AG10803 (cell line): ENCODE data around the gene XBP1.

ENCODE experiments used
- DNase-seq: peaks from one replicate; pipeline ENCODE4 v3.0.0; 2010; ENCODE audit warnings: low read depth
- H3K4me3 ChIP-seq: 2 replicates; pipeline ENCODE4 v1.5.1; 2011; ENCODE audit warnings: mild to moderate bottlenecking, low read length, control low read depth
- TF ChIP-seq, protein P1 (sequence below): conservative IDR thresholded peaks from 2 replicates; pipeline ENCODE4 v1.5.1; 2011; ENCODE audit warnings: mild to moderate bottlenecking, low read length, control low read depth, inconsistent platforms

The XBP1 gene

DNA sequence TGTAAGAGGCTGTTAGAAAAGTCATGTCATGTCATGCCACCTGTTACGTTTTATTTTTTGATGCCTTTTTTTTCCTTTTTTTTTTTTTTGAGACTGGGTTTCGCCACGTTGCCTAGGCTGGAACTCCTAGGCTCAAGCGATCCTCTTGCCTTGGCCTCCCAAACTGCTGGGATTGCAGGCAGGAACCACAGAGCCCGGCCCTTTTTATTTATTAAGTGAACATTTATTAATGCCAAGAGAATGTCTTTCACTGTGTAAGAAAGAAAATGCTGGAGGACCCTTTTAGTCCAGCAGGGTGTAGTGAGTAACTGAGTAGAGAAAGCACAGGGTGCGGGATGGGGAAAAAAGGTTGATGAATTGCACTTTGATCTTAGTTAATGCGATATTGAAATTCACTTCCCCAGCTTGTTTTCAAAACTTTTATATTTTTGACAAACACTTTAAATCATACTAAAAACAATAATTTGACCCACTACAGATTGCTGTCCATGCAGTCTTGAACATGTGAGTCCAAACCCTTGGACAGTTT is 2.3 kb upstream of the XBP1 start:
- DNase-seq, result no peak
- no peak overlapping the region for H3K4me3 ChIP-seq
- TF ChIP-seq, protein P1, sequence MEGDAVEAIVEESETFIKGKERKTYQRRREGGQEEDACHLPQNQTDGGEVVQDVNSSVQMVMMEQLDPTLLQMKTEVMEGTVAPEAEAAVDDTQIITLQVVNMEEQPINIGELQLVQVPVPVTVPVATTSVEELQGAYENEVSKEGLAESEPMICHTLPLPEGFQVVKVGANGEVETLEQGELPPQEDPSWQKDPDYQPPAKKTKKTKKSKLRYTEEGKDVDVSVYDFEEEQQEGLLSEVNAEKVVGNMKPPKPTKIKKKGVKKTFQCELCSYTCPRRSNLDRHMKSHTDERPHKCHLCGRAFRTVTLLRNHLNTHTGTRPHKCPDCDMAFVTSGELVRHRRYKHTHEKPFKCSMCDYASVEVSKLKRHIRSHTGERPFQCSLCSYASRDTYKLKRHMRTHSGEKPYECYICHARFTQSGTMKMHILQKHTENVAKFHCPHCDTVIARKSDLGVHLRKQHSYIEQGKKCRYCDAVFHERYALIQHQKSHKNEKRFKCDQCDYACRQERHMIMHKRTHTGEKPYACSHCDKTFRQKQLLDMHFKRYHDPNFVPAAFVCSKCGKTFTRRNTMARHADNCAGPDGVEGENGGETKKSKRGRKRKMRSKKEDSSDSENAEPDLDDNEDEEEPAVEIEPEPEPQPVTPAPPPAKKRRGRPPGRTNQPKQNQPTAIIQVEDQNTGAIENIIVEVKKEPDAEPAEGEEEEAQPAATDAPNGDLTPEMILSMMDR, result peak; percentile 15; the same call in 1 of the 2 replicates

DNA sequence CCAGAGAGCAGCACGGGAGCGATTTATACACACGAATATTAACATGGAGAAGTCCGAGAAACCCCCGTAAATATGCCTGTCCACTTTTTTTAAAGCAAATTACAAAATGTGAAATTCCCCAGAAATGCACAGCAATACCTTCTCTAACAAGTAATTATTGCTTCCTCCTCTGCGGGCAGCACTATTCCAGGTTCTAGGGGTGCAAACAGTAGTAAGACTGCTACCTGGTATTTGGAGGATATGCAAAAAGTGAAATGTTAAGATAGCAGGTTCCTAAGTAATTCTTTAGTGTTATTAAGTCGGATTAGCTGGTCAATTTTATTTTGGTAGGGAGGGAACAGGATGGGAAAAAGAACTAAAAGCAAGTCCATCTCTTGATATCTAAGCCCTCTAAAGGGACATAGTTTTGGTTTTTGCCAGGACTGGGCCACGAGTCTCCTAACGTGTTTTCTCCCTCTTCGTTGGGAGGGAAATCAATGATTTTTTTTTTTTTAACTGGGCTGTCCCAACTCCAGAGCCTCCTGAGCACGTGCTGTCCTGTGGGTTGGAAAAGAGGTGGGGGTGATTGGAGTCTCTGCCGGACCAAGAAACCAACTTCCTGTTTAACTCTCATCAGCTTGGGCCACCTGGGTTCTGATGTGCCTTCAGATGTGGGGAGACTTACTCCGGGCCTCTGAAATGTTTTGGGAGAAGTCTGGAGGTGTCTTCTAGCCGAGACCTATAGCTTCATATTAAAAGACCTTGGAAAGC is 1.7 kb upstream of the XBP1 start:
- TF ChIP-seq, protein P1, result no peak
- H3K4me3 ChIP-seq, result 0 out of 2 replicates have a peak overlapping the region, but pooled peaks have one; percentile 5
- peak; percentile 18 for DNase-seq

DNA sequence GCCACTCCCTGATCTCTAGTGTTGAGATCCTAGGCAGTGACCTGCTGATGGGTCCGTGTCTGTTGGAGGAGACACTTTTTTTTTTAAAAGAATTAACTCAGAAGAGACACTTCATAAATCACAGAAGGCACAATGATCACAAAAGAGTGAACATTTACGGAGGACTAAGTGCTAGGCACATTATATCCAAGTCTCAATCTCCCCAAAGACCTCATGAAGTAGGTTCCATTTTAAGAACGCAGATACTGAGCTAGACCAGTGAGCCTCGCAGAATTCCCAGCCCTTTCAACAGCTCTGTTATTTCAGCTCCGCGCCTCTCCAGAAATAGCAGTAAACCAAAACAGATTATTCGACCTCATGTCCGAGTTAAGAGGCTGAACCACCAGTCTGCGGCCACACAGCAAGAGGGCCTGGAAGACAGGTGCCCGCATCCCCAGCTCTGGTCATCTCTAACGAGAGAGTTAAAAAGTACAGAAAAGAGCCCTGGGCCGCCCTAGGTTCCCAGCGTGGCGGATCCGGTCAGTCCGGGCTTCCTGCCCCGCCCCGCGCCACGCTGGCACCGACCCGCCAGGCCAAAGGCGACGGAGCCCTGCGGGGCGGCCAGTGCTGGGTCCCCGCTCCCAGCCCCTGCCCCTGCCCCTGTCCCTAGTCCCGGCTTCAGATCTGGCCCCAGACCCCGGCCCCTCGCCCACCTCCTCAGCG is 612 bp downstream of the XBP1 start:
- TF ChIP-seq, protein P1, result no peak
- H3K4me3 ChIP-seq, result peak overlapping the region; percentile 81
- DNase-seq, result peak; percentile 72

DNA sequence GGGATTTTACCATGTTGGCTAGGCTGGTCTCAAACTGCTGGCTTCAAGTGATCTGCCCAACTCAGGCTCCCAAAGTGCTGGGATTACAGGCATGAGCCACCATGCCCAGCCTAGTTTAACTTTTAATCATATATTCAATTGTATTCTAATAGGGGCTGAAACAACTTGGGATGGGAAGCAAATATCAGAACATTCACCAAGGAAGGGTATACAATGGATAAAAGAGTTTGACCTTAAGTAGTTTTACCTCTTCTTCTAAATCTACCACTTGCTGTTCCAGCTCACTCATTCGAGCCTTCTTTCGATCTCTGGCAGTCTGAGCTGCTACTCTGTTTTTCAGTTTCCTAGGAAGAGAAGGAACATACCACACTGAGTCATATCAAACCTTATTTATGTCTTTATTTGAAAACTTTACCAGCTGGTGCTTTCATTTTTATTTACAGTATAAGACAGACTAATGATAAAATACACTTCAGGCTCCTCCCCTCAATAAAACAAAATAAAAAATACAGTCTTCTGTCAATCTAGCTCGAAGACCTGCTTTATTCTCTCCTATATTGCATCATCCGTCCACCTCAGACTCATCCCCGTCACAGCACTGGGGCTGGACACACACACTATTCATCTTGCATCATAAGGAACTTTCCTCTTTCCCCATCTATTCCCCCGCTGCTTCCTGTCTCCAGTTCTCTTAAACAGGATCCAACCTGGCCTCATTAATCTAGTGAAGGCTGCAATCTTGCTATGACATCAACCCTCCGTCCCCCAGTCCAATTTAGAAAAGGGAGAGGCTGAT is 1.4 kb downstream of the XBP1 start:
- peak; percentile 98 for DNase-seq
- peak overlapping the region; percentile 81 for H3K4me3 ChIP-seq
- TF ChIP-seq, protein P1, result no peak

DNA sequence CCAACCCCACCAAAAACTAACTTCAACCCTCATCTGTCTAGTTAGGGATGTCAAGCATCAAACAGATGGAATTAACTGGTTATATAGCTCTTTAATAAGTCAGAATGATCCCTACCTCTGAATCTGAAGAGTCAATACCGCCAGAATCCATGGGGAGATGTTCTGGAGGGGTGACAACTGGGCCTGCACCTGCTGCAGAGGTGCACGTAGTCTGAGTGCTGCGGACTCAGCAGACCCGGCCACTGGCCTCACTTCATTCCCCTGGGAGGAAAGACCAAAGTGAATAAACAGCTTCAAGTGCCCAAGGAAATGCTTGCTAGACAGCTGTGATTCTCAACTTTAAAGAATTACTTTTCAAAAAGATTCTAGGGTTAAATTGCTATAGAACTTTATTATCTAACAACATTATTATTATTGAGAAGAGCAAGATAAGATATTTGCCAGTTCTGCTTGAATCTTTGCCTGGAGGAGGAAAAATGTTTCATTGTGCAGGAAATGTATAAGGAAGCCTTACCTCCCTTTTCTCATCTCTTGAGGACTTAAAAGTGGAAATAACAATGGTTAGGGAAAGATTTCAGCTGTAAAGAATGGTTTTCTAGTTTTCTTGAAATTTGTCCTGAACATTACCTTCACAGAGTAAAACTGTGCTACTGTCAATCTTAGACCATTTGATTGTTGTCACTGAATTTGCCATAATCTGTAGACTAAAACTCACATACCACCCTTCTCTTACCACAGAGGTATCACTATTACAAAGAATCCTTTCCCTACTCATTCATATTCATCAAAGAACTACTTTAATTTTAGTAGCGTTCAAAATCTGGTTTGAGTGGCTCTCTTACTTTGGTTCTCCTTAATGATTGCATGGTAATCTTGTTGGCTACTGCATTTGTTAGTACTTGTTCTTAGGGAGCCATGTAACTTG is 4.2 kb downstream of the XBP1 start:
- TF ChIP-seq, protein P1, result no peak
- no peak overlapping the region for H3K4me3 ChIP-seq
- no peak for DNase-seq

GRCh38 chr22:28795071-28795693 is 5.2 kb downstream of the XBP1 start:
- TF ChIP-seq, protein P1, result no peak
- H3K4me3 ChIP-seq, result no peak overlapping the region
- no peak for DNase-seq
